WTC11 (cell line): ENCODE results near the gene PCNX1. TPM values are rescaled to one million over a fixed set of nuclear protein-coding genes. Genes with fewer than 3 reads are reported as not detected.
"Not testable (repeated sequence)": the region's sequence is repeated elsewhere in the genome, so short reads cannot be mapped to it uniquely, and the experiment has no call there.

Experiments used
- ATAC-seq: fragments of 200-7000 bp; cut with Tn5 transposase; 2 replicates; pipeline ENCODE4 v1.10.0; 2021; ENCODE audit warnings: mild to moderate bottlenecking, moderate library complexity
- CTCF ChIA-PET: fragments of 300-600 bp; sonication (Branson Sonifier 250); formaldehyde crosslinking; loops from one replicate; lab custom pipeline; 2021; ENCODE audit warnings: antibody characterized with exemption; lab: Charles Lee
- POLR2A ChIA-PET: fragments of 350-600 bp; sonication (Branson Sonifier 250); formaldehyde crosslinking; loops from one replicate; lab custom pipeline; 2021; ENCODE audit warnings: antibody characterized with exemption; lab: Charles Lee
- DNase-seq: peaks from one replicate; pipeline ENCODE4 v3.0.0; 2021; ENCODE audit warnings: low spot score
- H3K27ac Mint-ChIP-seq: 2 replicates; pipeline ENCODE4 v1.8.0; 2021; ENCODE audit warnings: mixed read lengths
- H3K27me3 Mint-ChIP-seq: 2 replicates; pipeline ENCODE4 v1.8.0; 2021; ENCODE audit warnings: low read depth, mild to moderate bottlenecking, moderate library complexity, mixed read lengths
- H3K36me3 Mint-ChIP-seq: 2 replicates; pipeline ENCODE4 v1.8.0; 2021; ENCODE audit warnings: mixed read lengths
- H3K4me1 Mint-ChIP-seq: 2 replicates; pipeline ENCODE4 v1.8.0; 2022; ENCODE audit warnings: mixed read lengths
- H3K4me3 Mint-ChIP-seq: 2 replicates; pipeline ENCODE4 v1.8.0; 2021; ENCODE audit warnings: mild to moderate bottlenecking, moderate library complexity, mixed read lengths
- H3K9me3 Mint-ChIP-seq: 2 replicates; pipeline ENCODE4 v1.8.0; 2021; ENCODE audit warnings: mixed read lengths
- EMX1 ChIP-seq: fragments of 250-450 bp; sonication (Bioruptor Pico); IDR thresholded peaks from 2 replicates; pipeline ENCODE4 v1.8.0; 2021; ENCODE audit warnings: mild to moderate bottlenecking
- ESRRA ChIP-seq: sonication (generic); formaldehyde crosslinking; IDR thresholded peaks from 2 replicates; pipeline ENCODE4 v1.8.1; 2022; ENCODE audit warnings: mild to moderate bottlenecking, missing genetic modification reagents, borderline replicate concordance
- NFATC4 ChIP-seq: fragments of 250-450 bp; sonication (Bioruptor Pico); IDR thresholded peaks from 2 replicates; pipeline ENCODE4 v1.9.0; 2021; ENCODE audit warnings: mild to moderate bottlenecking
- NFYB ChIP-seq: sonication (generic); formaldehyde crosslinking; conservative IDR thresholded peaks from 2 replicates; pipeline ENCODE4 v1.8.0; 2022; ENCODE audit warnings: low read depth, missing genetic modification reagents
- RORB ChIP-seq: fragments of 250-450 bp; sonication (Bioruptor Pico); IDR thresholded peaks from 2 replicates; pipeline ENCODE4 v1.9.0; 2021; ENCODE audit warnings: mild to moderate bottlenecking
- TEAD1 ChIP-seq: sonication (generic); formaldehyde crosslinking; IDR thresholded peaks from 2 replicates; pipeline ENCODE4 v1.8.0; 2022; ENCODE audit warnings: mild to moderate bottlenecking, missing genetic modification reagents
- TP53 ChIP-seq: sonication (generic); formaldehyde crosslinking; IDR thresholded peaks from 2 replicates; pipeline ENCODE4 v1.8.1; 2023; ENCODE audit warnings: mild to moderate bottlenecking, missing genetic modification reagents
- ZNF138 ChIP-seq: sonication (generic); formaldehyde crosslinking; conservative IDR thresholded peaks from 2 replicates; pipeline ENCODE4 v1.8.1; 2022; ENCODE audit warnings: mild to moderate bottlenecking, moderate library complexity, missing genetic modification reagents
- ZNF263 ChIP-seq: sonication (generic); formaldehyde crosslinking; IDR thresholded peaks from 2 replicates; pipeline ENCODE4 v1.8.1; 2022; ENCODE audit warnings: low read depth, mild to moderate bottlenecking, moderate library complexity, missing genetic modification reagents
- ZNF423 ChIP-seq: fragments of 250-450 bp; sonication (Bioruptor Pico); IDR thresholded peaks from 2 replicates; pipeline ENCODE4 v2.1.2; 2022; ENCODE audit warnings: mild to moderate bottlenecking, moderate library complexity
- total RNA-seq: library from RNA; stranded (reverse); gene quantifications from 3 replicates; pipeline ENCODE4 v1.2.3, GENCODE V29; 2021
- TF ChIP-seq, protein P1 (sequence below): sonication (generic); formaldehyde crosslinking; IDR thresholded peaks from 2 replicates; pipeline ENCODE4 v1.8.0; 2022; ENCODE audit warnings: mild to moderate bottlenecking, missing genetic modification reagents
- TF ChIP-seq, protein P2 (sequence below): sonication (generic); formaldehyde crosslinking; IDR thresholded peaks from 2 replicates; pipeline ENCODE4 v1.8.1; 2022; ENCODE audit warnings: mild to moderate bottlenecking, missing genetic modification reagents, moderate library complexity, borderline replicate concordance
- TF ChIP-seq, protein P3 (sequence below): sonication (generic); formaldehyde crosslinking; IDR thresholded peaks from 2 replicates; pipeline ENCODE4 v1.8.1; 2022; ENCODE audit warnings: low read depth, missing genetic modification reagents, borderline replicate concordance
- TF ChIP-seq, protein P4 (sequence below): sonication (generic); formaldehyde crosslinking; conservative IDR thresholded peaks from 2 replicates; pipeline ENCODE4 v1.8.1; 2023; ENCODE audit warnings: mild to moderate bottlenecking, low read depth, missing genetic modification reagents, moderate library complexity
- TF ChIP-seq, protein P5 (sequence below): fragments of 250-450 bp; sonication (Bioruptor Pico); IDR thresholded peaks from 2 replicates; pipeline ENCODE4 v1.9.0; 2021; ENCODE audit warnings: moderate library complexity, mild to moderate bottlenecking, inconsistent platforms, borderline replicate concordance
- TF ChIP-seq, protein P6 (sequence below): fragments of 200-600 bp; IDR thresholded peaks from 2 replicates; pipeline ENCODE4 v1.8.0; 2022; ENCODE audit warnings: antibody characterized with exemption

Gene PCNX1
- total RNA-seq, 1 experiment from 2014 or later, result 46.4 TPM

DNA sequence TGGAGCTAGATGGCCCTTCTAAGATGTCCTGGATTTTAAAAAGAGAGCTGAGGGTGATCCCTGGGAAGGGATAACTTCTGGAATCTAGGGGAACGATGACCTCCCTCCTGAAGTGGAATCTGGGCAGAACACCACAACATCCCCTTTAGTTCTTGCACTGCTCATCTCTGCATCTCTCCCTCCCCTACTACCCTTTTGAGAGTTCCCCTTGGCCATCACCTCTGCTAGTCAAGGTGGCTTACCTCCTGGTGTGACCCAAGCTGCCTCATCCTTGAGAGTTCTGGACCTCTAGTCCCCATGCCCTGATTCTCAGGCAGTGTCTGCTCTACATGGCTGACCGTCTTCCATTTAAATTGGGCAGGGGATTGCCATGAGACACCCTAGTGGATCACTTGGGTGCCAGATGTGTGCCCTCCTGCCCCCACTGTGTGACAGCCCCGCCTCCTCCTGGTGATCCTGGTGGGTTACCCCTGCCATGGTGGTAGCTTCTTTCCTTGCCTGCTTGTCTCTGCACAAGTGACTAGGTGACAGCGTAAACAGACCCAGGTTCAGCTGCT, 216.4 kb downstream of the PCNX1 start (continued):
- TF ChIP-seq TEAD1 (CRISPR knock-in tag), result no peak
- TF ChIP-seq, protein P1, sequence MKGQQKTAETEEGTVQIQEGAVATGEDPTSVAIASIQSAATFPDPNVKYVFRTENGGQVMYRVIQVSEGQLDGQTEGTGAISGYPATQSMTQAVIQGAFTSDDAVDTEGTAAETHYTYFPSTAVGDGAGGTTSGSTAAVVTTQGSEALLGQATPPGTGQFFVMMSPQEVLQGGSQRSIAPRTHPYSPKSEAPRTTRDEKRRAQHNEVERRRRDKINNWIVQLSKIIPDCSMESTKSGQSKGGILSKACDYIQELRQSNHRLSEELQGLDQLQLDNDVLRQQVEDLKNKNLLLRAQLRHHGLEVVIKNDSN (CRISPR knock-in tag), result no peak

DNA sequence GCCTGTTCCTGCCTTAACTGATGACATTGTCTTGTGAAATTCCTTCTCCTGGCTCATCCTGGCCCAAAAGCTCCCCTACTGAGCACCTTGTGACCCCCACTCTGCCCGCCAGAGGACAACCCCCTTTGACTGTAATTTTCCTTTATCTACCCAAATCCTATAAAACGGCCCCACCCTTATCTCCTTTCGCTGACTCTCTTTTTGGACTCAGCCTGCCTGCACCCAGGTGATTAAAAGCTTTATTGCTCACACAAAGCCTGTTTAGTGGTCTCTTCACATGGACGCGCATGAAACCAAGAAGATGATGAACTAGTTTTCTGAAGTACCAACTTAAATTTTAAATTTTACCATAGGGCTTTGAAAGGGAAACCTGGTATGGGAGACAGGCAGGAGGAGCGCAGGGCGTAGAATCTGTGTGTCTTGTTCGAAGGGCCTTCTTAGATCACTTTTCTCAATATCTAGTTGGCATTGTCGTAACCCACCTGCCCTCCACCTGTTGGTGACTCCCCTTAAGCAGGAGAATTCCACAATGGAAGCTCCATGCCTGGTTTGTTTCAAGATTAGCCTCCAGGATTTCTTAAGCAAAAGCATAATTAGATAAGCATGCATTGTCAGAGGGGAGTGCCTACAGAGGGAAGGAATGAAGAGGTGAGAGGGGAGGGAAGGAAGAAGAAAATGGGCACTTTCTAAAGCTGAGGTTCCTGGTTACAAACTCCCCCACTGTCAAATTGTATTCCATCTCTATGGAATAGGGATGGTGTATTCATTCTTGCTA, 222.6 kb downstream of the PCNX1 start:
- H3K27me3 Mint-ChIP-seq, H3K27ac Mint-ChIP-seq, H3K4me3 Mint-ChIP-seq, DNase-seq, ATAC-seq: not testable (repeated sequence)
- H3K9me3 Mint-ChIP-seq, result peaks cover 45% of the 10 kb centered on the region
- peaks cover 24% of the 10 kb centered on the region for H3K36me3 Mint-ChIP-seq
- H3K4me1 Mint-ChIP-seq, result peaks cover 22% of the 10 kb centered on the region
- CTCF ChIA-PET, result interaction anchor here (0.6 kb wide), 1 partner anchor 9 kb away, joined by 3 read pairs; no protein-coding TSS in a partner anchor
- POLR2A ChIA-PET, result interaction anchor here (0.6 kb wide), 1 partner anchor 11 kb away, joined by 3 read pairs; no protein-coding TSS in a partner anchor

DNA sequence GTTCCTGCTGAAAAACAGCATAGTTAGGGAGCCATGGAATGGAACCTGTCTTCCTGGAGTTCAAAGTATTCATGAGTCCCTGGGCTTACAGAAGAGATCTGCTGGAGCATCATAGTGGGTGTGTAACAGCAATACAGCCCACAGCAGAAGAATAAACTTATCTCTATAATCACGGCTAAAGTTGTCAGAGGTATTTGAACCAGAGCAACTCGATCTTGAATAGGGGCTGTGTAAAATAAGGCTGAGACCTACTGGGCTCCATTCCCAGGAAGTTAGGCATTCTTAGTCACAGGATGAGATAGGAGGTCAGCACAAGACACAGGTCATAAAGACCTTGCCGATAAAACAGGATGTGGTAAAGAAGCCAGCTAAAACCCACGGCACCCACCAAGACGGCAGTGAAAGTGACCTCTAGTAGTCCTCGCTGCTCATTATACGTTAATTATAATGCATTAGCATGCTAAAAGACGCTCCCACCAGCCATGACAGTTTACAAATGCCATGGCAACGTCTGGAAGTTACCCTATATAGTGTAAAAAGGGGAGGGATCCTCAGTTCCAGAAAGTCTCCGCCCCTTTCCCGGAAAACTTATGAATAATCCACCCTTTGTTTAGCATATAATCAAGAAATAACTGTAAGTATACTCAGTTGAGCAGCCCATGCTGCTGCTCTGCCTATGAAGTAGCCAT, 223.4 kb downstream of the PCNX1 start:
- POLR2A ChIA-PET, result no interaction called here
- Mint-ChIP-seq H3K27me3 (no peaks in the 10 kb centered on the region; the same call in 1 of the 2 replicates), H3K4me3 (no peak overlapping the region), H3K36me3 (peaks cover 17% of the 10 kb centered on the region), H3K9me3 (peaks cover 38% of the 10 kb centered on the region), H3K27ac (no peak overlapping the region), H3K4me1 (peaks cover 22% of the 10 kb centered on the region)
- peak; percentile 36; the same call in 1 of the 2 replicates for ATAC-seq
- TF ChIP-seq ZNF138 (CRISPR knock-in tag) (no peak), EMX1 (CRISPR knock-in tag) (no peak)
- TF ChIP-seq, protein P2, sequence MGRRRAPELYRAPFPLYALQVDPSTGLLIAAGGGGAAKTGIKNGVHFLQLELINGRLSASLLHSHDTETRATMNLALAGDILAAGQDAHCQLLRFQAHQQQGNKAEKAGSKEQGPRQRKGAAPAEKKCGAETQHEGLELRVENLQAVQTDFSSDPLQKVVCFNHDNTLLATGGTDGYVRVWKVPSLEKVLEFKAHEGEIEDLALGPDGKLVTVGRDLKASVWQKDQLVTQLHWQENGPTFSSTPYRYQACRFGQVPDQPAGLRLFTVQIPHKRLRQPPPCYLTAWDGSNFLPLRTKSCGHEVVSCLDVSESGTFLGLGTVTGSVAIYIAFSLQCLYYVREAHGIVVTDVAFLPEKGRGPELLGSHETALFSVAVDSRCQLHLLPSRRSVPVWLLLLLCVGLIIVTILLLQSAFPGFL (CRISPR knock-in tag), result no peak
- TF ChIP-seq, protein P3, sequence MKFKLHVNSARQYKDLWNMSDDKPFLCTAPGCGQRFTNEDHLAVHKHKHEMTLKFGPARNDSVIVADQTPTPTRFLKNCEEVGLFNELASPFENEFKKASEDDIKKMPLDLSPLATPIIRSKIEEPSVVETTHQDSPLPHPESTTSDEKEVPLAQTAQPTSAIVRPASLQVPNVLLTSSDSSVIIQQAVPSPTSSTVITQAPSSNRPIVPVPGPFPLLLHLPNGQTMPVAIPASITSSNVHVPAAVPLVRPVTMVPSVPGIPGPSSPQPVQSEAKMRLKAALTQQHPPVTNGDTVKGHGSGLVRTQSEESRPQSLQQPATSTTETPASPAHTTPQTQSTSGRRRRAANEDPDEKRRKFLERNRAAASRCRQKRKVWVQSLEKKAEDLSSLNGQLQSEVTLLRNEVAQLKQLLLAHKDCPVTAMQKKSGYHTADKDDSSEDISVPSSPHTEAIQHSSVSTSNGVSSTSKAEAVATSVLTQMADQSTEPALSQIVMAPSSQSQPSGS, result no peak
- no peak for DNase-seq
- CTCF ChIA-PET, result interaction anchor here (0.6 kb wide), 1 partner anchor 8 kb away, joined by 3 read pairs; no protein-coding TSS in a partner anchor

DNA sequence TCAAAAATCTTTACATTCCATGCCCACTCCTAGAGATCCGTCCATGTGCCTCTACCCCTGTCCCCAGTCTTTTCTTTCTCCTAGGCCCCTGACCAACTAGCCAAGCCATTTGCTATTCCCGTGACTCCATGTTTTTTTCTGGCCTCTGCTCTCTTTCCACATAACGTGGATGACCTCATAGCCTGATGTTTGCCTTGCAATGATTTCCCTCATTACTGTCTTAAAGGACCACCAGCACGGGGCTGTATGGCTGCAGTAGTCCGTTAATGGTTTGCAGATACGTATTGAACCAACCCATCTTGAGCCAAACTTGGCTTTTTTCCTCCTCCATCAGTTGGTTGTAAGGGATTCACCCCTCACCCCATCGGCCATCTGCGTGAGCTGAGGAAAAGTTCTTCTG, 226.0 kb downstream of the PCNX1 start:
- Mint-ChIP-seq H3K4me1 (peaks cover 22% of the 10 kb centered on the region), H3K27ac (no peak overlapping the region), H3K27me3 (no peaks in the 10 kb centered on the region; the same call in 1 of the 2 replicates), H3K9me3 (peaks cover 26% of the 10 kb centered on the region), H3K36me3 (peaks cover 11% of the 10 kb centered on the region), H3K4me3 (no peak overlapping the region)
- ChIA-PET CTCF (interaction anchor here (1.6 kb wide), 1 partner anchor 722 kb away, joined by 3 read pairs; no protein-coding TSS in a partner anchor), POLR2A (no interaction called here)
- no peak for DNase-seq
- ATAC-seq, result no peak
- TF ChIP-seq ZNF423 (no peak), EMX1 (CRISPR knock-in tag) (no peak), RORB (no peak), ESRRA (no peak), ZNF263 (CRISPR knock-in tag) (no peak), TP53 (CRISPR knock-in tag) (no peak), NFYB (CRISPR knock-in tag) (no peak), NFATC4 (no peak)
- TF ChIP-seq, protein P4, sequence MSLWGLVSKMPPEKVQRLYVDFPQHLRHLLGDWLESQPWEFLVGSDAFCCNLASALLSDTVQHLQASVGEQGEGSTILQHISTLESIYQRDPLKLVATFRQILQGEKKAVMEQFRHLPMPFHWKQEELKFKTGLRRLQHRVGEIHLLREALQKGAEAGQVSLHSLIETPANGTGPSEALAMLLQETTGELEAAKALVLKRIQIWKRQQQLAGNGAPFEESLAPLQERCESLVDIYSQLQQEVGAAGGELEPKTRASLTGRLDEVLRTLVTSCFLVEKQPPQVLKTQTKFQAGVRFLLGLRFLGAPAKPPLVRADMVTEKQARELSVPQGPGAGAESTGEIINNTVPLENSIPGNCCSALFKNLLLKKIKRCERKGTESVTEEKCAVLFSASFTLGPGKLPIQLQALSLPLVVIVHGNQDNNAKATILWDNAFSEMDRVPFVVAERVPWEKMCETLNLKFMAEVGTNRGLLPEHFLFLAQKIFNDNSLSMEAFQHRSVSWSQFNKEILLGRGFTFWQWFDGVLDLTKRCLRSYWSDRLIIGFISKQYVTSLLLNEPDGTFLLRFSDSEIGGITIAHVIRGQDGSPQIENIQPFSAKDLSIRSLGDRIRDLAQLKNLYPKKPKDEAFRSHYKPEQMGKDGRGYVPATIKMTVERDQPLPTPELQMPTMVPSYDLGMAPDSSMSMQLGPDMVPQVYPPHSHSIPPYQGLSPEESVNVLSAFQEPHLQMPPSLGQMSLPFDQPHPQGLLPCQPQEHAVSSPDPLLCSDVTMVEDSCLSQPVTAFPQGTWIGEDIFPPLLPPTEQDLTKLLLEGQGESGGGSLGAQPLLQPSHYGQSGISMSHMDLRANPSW (CRISPR knock-in tag), result no peak
- TF ChIP-seq, protein P3, result no peak
- TF ChIP-seq, protein P5, sequence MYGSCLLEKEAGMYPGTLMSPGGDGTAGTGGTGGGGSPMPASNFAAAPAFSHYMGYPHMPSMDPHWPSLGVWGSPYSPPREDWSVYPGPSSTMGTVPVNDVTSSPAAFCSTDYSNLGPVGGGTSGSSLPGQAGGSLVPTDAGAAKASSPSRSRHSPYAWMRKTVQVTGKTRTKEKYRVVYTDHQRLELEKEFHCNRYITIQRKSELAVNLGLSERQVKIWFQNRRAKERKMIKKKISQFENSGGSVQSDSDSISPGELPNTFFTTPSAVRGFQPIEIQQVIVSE (CRISPR knock-in tag), result no peak
- TF ChIP-seq, protein P6, sequence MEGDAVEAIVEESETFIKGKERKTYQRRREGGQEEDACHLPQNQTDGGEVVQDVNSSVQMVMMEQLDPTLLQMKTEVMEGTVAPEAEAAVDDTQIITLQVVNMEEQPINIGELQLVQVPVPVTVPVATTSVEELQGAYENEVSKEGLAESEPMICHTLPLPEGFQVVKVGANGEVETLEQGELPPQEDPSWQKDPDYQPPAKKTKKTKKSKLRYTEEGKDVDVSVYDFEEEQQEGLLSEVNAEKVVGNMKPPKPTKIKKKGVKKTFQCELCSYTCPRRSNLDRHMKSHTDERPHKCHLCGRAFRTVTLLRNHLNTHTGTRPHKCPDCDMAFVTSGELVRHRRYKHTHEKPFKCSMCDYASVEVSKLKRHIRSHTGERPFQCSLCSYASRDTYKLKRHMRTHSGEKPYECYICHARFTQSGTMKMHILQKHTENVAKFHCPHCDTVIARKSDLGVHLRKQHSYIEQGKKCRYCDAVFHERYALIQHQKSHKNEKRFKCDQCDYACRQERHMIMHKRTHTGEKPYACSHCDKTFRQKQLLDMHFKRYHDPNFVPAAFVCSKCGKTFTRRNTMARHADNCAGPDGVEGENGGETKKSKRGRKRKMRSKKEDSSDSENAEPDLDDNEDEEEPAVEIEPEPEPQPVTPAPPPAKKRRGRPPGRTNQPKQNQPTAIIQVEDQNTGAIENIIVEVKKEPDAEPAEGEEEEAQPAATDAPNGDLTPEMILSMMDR, result no peak
